Thyroid gland (tissue), 4 donors: Measurements from ENCODE around the gene TNNC1.

Experiments used
- POLR2A ChIP-seq, 2 donors: fragments of 450-650 bp; IDR thresholded peaks; one replicate each; pipeline ENCODE4 v1.6.1; 2017; ENCODE audit warnings: antibody characterized with exemption in 2 of 2, mild to moderate bottlenecking in 2 of 2, moderate library complexity in 1 of 2
- TF ChIP-seq, protein P1 (sequence below), 6 experiments: fragments of 200-600 bp in 3 of 6; fragments of 450-650 bp in 3 of 6; sonication (generic) in 3 of 6; IDR thresholded peaks; one replicate each; pipeline ENCODE4 v1.5.1; 2016 to 2019; ENCODE audit warnings: antibody characterized with exemption in 6 of 6, mild to moderate bottlenecking in 2 of 6, inconsistent platforms in 1 of 6, moderate library complexity in 1 of 6

DNA sequence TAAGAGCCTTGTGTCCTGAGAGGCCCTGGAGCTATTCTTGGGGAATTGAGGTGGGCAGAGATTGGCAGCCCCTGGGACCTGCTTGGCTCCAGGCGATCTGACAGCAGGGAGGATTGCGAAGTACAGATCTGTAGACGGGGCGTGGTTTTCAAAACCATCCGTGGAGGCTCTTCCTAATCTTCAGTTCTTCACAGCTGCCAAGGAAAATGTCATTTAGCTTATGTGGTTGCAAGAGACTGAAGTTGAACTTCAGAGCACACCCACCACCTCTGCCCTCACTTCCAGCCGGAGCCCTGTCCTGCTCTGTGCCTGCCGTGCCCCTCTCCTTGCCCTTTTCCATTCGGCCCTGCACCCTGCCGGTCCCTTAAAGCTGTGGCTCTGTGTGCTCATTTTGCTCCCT is 14.5 kb upstream of the TNNC1 start:
- TF ChIP-seq POLR2A (IDR thresholded peaks at IDR 0.05): no peak
- TF ChIP-seq, protein P1, sequence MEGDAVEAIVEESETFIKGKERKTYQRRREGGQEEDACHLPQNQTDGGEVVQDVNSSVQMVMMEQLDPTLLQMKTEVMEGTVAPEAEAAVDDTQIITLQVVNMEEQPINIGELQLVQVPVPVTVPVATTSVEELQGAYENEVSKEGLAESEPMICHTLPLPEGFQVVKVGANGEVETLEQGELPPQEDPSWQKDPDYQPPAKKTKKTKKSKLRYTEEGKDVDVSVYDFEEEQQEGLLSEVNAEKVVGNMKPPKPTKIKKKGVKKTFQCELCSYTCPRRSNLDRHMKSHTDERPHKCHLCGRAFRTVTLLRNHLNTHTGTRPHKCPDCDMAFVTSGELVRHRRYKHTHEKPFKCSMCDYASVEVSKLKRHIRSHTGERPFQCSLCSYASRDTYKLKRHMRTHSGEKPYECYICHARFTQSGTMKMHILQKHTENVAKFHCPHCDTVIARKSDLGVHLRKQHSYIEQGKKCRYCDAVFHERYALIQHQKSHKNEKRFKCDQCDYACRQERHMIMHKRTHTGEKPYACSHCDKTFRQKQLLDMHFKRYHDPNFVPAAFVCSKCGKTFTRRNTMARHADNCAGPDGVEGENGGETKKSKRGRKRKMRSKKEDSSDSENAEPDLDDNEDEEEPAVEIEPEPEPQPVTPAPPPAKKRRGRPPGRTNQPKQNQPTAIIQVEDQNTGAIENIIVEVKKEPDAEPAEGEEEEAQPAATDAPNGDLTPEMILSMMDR (IDR thresholded peaks at IDR 0.05): no peak
